ENCODE measurements around the gene PALD1.

The PALD1 gene

GRCh38 chr10:70602665-70603448 is 124.3 kb downstream of the PALD1 start, which contains the start of gene PRF1:
TSS of gene PRF1 (minus strand) at chr10:70602741. CDS start at chr10:70600902, 1,839 bp downstream.
- no peak for DNase-seq (ENCODE audit: low read depth in 1 of 2, low spot score in 1 of 2)
- no peak within 1 kb of the TSS for H3K4me3 ChIP-seq (replicated peaks; ENCODE audit: insufficient read depth, low read length)
- TF ChIP-seq GABPA (IDR thresholded peaks at IDR 0.05; ENCODE audit: low read depth) = no peak
- no peak for TF ChIP-seq CTCF (IDR thresholded peaks at IDR 0.05; ENCODE audit: insufficient read depth, low read length)
- TF ChIP-seq REST (IDR thresholded peaks at IDR 0.05; ENCODE audit: insufficient replicate concordance, low read depth) = no peak
- no peak for TF ChIP-seq SPI1 (IDR thresholded peaks at IDR 0.05; ENCODE audit: borderline replicate concordance, low read depth)
- no peak for TF ChIP-seq POLR2AphosphoS5 (IDR thresholded peaks at IDR 0.05; ENCODE audit: low read depth)
- H3K27ac ChIP-seq (replicated peaks) = no peak within 1 kb of the TSS
- no peaks in the 10 kb centered on the region for H3K27me3 ChIP-seq (ENCODE audit: insufficient read depth, poor library complexity, severe bottlenecking)

- no peaks in the 10 kb centered on the region for H3K27me3 ChIP-seq (ENCODE audit: insufficient read depth, poor library complexity, severe bottlenecking)
- H3K27ac ChIP-seq (replicated peaks) = no peak overlapping the region
- no peak for TF ChIP-seq POLR2AphosphoS5 (IDR thresholded peaks at IDR 0.05; ENCODE audit: low read depth)
- TF ChIP-seq REST (IDR thresholded peaks at IDR 0.05; ENCODE audit: insufficient replicate concordance, low read depth) = no peak
- TF ChIP-seq SPI1 (IDR thresholded peaks at IDR 0.05; ENCODE audit: borderline replicate concordance, low read depth) = no peak
- TF ChIP-seq CTCF (IDR thresholded peaks at IDR 0.05; ENCODE audit: insufficient read depth, low read length) = no peak
- no peak for TF ChIP-seq GABPA (IDR thresholded peaks at IDR 0.05; ENCODE audit: low read depth)
- no peak overlapping the region for H3K4me3 ChIP-seq (replicated peaks; ENCODE audit: insufficient read depth, low read length)
- DNase-seq (ENCODE audit: low read depth in 1 of 2, low spot score in 1 of 2) = no peak
Observed at GRCh38 chr10:70603449-70603801, 124.9 kb downstream of the PALD1 start.

- no peaks in the 10 kb centered on the region for H3K27me3 ChIP-seq (ENCODE audit: insufficient read depth, poor library complexity, severe bottlenecking)
- TF ChIP-seq POLR2AphosphoS5 (IDR thresholded peaks at IDR 0.05; ENCODE audit: low read depth) (no peak), GABPA (IDR thresholded peaks at IDR 0.05; ENCODE audit: low read depth) (no peak), CTCF (IDR thresholded peaks at IDR 0.05; ENCODE audit: insufficient read depth, low read length) (no peak), REST (IDR thresholded peaks at IDR 0.05; ENCODE audit: insufficient replicate concordance, low read depth) (no peak), SPI1 (IDR thresholded peaks at IDR 0.05; ENCODE audit: borderline replicate concordance, low read depth) (no peak)
- H3K27ac ChIP-seq (replicated peaks) = no peak overlapping the region
- H3K4me3 ChIP-seq (replicated peaks; ENCODE audit: insufficient read depth, low read length) = no peak overlapping the region
- DNase-seq (ENCODE audit: low read depth in 1 of 2, low spot score in 1 of 2) = no peak
Observed at GRCh38 chr10:70604106-70604505, 125.5 kb downstream of the PALD1 start.

Measured in HL-60 (cell line).